GF-D8 (cell line): ENCODE measurements around the gene TBC1D8.
A peak's percentile ranks its signal among the peaks of the same experiment; 100 is the strongest.

Experiments used
- DNase-seq: peaks from one replicate; lab custom pipeline; 2025; lab: John Stamatoyannopoulos, UW

Gene TBC1D8

DNA sequence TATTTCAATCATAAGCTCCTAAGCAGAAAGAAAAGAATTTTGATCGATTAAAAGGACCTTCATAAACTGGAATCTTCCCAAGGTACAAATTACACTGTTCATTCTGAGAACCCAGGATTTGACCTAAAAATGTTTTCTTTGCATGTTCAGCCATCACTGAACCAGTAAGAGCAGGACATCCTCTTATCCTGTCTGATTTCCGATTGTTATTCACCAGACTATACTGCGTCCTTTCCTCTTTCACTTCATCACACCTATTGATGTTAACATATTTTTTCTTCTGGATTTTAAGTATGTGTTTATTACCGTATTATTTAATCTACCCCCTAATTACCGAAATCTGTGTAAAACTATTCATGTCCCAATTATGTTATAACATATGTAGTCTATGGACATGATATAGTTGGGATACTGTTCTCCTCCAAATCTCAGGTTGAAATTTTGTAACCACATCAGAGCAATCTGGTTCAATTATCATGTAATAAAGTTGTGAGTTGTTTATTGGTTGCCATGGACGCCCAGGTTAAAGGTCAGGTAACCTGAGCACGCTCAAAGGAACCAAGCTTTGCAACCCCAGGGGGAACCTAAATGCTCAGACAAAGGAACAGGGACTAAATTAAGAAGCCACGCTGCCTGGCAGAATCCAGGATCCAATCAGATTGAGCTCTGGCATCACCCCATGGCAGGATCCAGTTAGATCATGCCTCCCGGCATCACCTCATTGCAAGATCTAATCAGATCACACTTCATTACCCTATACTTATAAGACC lies 11.6 kb upstream of the TBC1D8 start:
- DNase-seq, result no peak

DNA sequence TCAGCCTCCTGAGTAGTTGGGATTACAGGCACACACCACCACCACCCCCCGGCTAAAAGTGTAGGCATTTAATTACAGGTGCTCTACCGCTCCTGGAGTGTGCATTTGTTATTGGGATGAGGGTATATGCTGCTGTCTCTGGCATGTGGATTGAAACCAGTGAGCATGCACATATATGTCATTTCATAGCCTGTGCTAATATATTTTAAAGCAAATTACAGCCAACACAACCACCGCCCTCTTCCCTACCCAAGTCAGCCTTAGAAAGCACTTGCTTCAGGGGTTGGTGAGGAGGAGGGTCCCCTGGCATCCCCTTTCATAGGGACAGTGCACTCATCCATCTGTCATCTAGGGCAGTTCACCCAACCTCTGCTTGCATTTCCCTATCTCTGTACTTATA lies 10.5 kb upstream of the TBC1D8 start:
- DNase-seq, result no peak

DNA sequence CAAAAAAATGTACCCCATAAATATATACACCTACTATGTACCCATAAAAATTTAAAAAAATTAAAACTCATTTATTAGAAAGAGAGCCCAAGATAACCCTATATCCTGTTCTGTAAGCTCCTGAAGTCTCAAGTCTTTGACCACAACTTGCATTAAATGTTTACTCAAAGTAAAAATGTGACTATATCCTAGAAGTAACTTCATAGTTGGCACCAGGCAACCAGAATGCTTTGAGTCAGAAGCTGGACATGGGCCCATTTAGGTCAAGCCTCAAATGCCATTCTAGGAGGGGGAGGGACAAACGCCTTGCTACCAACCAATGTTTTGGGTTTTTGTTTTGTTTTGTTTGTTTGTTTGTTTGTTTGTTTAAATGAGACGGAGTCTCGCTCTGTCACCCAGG lies 9.3 kb upstream of the TBC1D8 start:
- DNase-seq, result no peak

DNA sequence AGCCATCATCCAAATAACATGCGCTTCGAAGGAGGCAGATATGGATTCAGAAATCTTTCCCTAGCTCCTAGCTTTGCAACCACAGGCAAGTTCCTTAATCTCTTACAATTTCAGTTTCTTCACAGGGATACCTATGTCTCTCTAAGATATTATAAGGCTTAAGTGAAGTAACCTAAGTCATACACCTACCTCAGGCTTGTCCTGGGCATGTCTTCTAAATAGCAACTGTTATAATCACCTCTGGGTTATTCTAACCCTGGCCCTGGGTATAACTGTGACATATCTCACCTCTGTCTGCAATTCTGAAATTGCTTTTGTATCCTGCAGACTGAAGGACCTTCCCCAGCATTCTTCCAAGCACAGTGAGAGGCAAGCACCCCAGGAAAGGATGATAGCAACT lies 8.3 kb upstream of the TBC1D8 start:
- no peak for DNase-seq

- DNase-seq, result no peak
Observed at GRCh38 chr2:101157272-101157671, 6.1 kb upstream of the TBC1D8 start.

GRCh38 chr2:101153787-101154186 lies 2.6 kb upstream of the TBC1D8 start:
- DNase-seq, result no peak

DNA sequence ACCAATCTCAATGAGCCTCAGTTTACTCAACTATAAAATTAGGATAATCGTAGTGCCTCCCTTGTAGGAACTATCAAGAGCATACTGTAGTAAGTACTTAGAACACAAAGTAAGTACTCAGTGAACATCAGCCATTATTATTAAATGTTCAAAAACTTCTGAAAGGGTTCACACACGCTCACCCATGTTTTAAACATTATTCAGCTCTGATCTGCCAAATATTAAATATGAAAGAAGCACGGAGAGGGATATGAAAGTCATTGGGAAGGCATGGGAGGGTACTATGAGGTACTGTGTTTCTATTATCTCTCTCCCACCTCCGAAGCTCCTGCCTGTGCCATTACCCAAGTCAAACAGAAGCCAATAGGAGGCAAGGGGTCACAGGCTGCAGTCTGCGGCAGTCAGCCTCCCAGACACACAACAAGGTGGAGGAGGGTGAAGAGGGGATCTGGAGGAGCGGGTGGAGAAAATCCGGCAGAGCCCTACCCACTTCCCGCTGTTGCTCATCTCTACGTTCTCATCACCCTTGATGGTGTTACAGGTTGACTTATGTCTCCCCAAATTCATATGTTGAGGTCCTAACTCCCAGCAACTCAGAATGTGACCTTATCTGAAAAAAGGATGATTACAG lies 2.0 kb upstream of the TBC1D8 start:
- no peak for DNase-seq

DNA sequence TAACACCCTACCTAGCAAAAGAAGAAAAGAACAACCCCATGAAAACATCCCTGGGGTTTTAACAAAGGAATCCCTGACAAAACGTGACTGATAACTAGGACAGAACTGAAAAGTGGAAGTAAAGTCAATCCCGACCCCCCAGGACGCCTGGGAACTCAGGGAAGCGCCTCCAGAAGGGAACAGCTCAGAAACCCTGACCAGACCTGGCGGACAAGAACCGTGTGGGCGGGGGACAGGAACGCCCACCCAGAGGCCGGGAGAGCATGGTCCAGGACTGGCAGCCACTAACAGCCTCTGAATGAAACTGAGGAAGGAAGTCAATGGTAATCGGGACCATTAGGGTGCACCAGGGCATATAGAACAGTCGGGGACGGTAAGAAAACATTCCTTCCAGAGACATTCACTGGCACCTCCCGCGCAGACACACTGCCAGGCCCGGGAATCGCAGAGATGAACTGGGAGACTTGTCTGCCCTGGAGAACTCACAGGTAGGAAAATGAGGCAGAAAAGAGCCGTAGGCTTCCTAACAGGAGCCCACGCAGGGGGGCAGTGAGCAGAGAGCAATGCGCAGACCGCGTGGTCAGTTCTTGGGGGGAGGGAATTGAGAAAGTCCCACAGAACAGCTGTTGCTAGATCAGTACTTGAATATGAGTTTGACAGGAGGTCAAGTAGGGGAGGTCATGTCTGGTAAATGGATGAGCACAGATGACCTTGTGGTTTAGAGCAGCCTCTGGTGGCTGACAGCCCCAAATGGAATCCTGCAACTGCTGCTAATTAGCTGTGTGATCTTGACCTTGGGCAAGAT lies 1.3 kb upstream of the TBC1D8 start:
- peak; percentile 35 for DNase-seq

DNA sequence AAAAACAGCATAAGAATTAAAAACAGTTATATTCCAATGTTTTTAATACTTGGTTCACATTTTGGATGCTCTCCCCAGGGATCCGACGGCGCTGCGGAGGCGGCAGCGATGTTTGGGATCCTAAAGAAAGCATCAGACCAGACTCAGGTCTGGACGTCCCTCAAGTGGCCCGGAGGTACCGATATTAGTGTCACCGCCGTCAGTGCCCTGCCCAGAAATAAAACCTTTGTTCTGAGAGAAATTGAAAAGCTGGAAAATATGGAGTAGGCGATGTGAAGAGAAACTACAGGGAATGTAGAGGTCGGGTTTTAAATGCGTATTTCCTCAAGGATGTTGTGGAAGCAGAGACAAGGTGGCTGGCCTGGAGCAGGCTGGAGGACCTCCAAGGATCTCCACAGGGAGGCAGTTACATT lies 683 bp upstream of the TBC1D8 start:
- no peak for DNase-seq

DNA sequence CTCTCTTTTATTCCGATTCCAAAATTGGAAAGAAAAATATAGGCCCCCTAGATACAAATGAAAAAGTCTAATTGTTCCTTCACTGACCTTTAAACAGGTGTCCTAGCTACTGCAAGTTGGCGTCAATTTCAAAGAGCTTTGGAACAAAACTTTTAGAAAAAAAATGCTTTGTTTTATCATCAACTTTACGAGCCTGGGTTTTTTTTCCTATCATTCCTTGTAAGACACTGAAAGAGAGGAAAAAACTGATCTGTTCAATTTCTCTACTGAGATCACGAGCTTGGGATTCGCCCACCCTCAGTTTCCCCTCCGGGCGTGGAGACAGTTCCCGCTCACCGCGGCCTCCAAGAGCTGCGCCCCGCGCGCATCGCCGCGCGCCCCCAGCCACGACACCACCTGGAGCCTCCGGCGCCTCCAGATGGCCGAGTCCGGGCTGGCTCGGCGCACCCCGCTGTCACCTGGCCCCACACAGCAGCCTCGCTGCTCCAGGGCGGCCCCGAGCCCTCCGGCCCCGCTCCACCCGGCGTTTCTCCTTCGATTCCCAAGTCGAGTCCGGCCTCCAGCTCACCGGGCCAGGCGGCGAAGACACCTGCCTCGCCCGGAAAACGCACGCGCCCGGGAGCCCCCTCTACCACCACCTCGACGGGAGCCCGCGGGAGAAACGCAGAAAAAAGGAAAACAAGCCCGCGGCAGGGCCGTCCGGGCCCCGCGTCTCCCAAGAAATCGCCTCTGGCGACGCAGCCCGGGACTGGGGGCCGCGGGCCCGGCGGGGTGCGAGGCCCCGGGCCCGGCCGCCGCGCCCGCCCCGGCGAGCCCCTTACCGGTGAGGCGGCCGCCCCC lies 656 bp downstream of the TBC1D8 start:
- no peak for DNase-seq

- no peak for DNase-seq
Observed at GRCh38 chr2:101149241-101150192, 1.7 kb downstream of the TBC1D8 start.

DNA sequence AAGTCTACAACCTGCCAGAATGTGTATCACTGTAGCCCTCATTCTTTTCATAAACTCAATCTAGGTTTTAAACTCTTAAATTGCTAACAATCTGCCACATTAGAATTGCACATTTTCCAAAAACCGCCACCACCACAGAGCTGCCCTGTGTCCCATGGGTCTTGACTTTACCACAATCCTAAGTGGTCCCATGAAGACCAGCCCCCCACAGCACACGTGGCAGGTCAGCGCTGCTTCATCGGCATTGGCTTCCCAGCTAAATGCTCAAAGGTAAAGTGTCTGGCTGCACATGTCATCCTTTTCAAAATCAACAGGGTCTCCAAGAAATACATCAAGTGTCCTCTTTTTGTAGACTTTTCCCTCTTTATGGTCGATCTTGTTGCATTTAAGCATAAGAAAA lies 2.4 kb downstream of the TBC1D8 start:
- no peak for DNase-seq

- DNase-seq, result no peak
Observed at GRCh38 chr2:101147971-101148370, 3.2 kb downstream of the TBC1D8 start.

DNA sequence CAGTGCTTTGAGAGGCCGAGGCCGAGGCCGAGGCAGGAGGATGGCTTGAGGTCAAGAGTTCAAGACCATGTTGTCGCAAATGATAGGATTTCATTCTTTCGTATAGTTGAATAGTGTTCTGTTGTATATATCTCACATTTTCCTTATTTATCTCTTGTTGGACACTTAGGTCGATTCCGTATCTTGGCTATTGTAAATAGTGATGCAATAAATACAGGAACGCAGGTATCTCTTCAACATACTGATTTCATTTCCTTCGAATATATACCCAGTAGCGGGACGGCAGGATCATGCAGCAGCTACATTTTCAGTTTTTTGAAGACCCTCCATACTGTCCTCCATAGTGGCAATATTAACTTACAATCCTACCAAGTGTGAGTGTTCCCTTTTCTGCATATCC lies 4.1 kb downstream of the TBC1D8 start:
- DNase-seq, result no peak

GRCh38 chr2:101146535-101146934 lies 4.6 kb downstream of the TBC1D8 start:
- no peak for DNase-seq

DNA sequence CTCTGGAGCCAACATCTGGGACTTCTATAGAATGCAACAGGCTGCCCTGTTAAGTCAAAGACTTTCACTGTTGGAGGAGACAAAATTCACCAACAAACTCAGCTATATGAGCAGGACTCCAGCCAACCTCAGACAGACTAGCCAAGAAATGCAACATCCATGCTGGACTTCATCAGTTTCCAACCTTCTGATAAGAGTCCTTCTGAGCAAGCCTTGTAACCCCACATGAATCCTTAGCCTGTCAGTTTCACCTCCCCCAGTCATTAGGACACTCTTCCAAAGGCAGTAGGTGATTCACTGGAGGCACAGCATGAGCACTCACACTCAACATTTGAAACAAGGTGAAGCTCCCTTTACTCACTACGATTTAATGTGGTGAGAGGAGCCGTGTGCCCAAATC lies 5.8 kb downstream of the TBC1D8 start:
- DNase-seq, result no peak

- DNase-seq, result no peak
Observed at GRCh38 chr2:101142163-101142562, 9.0 kb downstream of the TBC1D8 start.

GRCh38 chr2:101140978-101141655 lies 10.1 kb downstream of the TBC1D8 start:
- no peak for DNase-seq

DNA sequence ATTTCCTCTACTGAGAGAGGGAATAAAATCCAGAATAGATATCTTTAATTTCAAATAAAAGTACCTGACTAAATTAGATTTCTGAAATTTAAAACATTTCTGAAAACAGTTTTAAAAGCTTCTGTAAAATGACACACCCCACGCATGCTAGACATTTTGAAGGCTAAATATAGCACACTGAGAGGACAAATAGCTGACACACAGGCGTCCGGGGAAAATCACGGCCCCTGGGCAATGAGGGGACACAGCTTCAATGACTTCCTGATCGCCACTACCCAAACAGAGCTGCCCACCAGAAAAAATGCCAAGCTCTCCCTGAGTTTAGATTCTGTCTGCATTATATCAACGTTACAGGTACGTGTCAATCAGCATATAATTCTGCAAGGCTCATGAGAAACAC lies 10.9 kb downstream of the TBC1D8 start:
- no peak for DNase-seq

DNA sequence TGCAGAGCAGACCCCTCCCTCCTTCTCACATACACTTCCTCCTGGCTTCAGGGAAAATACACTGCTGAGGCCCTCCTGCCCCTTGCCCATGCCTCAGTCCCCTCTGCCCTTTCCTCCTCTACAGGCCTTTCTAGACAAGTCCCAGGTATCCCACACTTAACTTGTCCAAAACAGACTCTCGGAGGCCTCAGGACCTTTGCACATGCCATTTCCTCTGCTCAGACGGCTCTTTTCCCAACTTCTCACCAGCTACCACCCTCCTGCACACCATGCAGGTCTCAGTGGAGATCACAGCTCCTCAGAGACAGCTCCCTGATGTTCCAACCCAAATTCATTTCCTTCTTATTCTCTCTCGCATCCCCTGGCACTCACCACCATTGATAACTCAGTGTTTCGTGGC lies 11.7 kb downstream of the TBC1D8 start:
- DNase-seq, result no peak
